Activated T-cell treated with anti-CD3 and anti-CD28 coated beads, Interleukin-2, amount 50 U/mL, for 4 hours (primary cell): Measurements from ENCODE around the gene DRC7. TPM values are rescaled to one million over a fixed set of nuclear protein-coding genes. Genes with fewer than 3 reads are reported as not detected.
"Not testable (repeated sequence)": the region's sequence is repeated elsewhere in the genome, so short reads cannot be mapped to it uniquely, and the experiment has no call there.

Experiments used
- ATAC-seq, 2 donors: fragments of 200-7000 bp; cut with Tn5 transposase; one replicate each; pipeline ENCODE4 v1.10.0; 2021
- DNase-seq: peaks from one replicate; pipeline ENCODE4 v3.0.0-alpha.2; 2020
- H3K27me3 Mint-ChIP-seq: one replicate; pipeline ENCODE4 v1.8.0; 2021; ENCODE audit warnings: low read depth, mixed read lengths
- H3K36me3 Mint-ChIP-seq: one replicate; pipeline ENCODE4 v1.8.0; 2022; ENCODE audit warnings: mixed read lengths; ENCODE audit not compliant: insufficient read depth
- H3K4me1 Mint-ChIP-seq: one replicate; pipeline ENCODE4 v1.8.0; 2021; ENCODE audit warnings: low read depth, mixed read lengths
- H3K4me3 Mint-ChIP-seq: one replicate; pipeline ENCODE4 v1.8.0; 2021; ENCODE audit warnings: mild to moderate bottlenecking, moderate library complexity, mixed read lengths
- H3K9me3 Mint-ChIP-seq: one replicate; pipeline ENCODE4 v1.8.0; 2021; ENCODE audit warnings: mixed read lengths
- total RNA-seq, 3 donors: library from RNA; stranded (reverse); gene quantifications; one replicate each; pipeline ENCODE4 v1.2.1, GENCODE V29; 2021

Gene DRC7
- total RNA-seq, 3 donors from 2014 or later = not detected

GRCh38 chr16:57773655-57774295 is 79.2 kb downstream of the DRC7 start:
- DNase-seq (no peak), ATAC-seq (no peak)
- no peaks in the 10 kb centered on the region for H3K36me3 Mint-ChIP-seq
- H3K9me3 Mint-ChIP-seq = no peaks in the 10 kb centered on the region
- no peaks in the 10 kb centered on the region for H3K4me1 Mint-ChIP-seq
- H3K27me3 Mint-ChIP-seq = no peaks in the 10 kb centered on the region
- no peak overlapping the region for H3K4me3 Mint-ChIP-seq

GRCh38 chr16:57774705-57775285 is 80.2 kb downstream of the DRC7 start:
- Mint-ChIP-seq H3K9me3 (no peaks in the 10 kb centered on the region), H3K27me3 (no peaks in the 10 kb centered on the region), H3K36me3 (no peaks in the 10 kb centered on the region), H3K4me3 (no peak overlapping the region), H3K4me1 (no peaks in the 10 kb centered on the region)
- ATAC-seq (no peak), DNase-seq (no peak)

DNA sequence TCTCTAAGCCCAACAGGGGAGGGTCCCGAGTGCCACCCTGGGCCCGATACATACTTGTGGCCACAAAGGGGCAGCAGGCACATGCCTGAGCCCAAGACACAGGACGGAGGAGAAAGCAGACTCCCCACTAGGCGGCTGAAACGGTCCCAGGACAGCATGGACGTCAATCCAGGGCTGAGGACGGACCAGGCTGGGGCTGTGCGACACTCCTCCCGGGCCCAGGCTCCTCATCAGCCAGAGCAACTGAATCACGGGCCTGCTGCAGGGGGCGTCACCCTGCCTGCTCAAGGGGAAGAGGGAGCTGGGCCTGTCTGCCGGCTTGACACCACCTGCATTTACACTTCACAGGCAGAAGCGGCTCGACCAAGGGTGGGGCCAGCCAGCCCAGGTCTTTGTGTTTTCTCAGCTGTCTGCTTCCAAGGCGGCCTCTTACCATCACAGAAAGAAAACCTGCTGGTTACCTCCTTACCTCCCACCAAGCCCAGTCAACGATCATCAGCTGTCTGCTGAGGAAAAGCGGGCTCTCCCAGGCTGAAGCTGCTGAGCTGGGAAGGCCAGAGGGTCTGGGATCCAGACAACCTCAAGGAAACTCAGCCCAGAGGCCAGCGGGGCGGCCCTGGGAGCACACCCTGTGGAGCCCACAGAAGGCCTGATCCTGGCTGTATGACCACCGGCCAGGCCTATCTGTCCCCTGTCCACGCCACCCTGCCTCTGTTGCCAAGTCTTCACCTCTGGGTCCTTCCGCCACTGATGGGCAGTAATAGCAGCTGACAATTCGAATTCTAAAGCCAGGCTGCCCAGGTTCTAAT is 81.3 kb downstream of the DRC7 start:
- DNase-seq (no peak), ATAC-seq (no peak)
- Mint-ChIP-seq H3K4me1 (no peaks in the 10 kb centered on the region), H3K9me3 (no peaks in the 10 kb centered on the region), H3K36me3 (no peaks in the 10 kb centered on the region), H3K4me3 (no peak overlapping the region), H3K27me3 (no peaks in the 10 kb centered on the region)

DNA sequence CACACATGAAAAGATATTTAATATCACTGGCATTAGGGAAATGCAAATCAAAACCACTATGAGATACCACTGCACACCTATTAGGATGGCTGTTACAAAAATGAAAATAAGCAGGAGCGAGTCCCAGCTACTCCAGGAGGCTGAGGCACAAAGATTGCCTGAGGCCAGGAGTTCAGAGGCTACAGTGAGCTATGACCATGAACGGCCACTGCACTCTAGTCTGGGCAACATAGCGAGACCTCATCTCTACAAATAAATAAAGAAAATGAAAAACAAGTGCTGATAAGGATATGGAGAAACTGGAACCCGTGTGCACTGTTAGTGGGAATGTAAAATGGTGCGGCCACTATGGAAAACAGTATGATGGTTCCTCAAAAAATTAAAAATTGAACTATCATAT is 84.1 kb downstream of the DRC7 start:
- no peaks in the 10 kb centered on the region for H3K4me1 Mint-ChIP-seq
- ATAC-seq (no peak), DNase-seq (no peak)
- no peaks in the 10 kb centered on the region for H3K9me3 Mint-ChIP-seq
- no peaks in the 10 kb centered on the region for H3K27me3 Mint-ChIP-seq
- no peaks in the 10 kb centered on the region for H3K36me3 Mint-ChIP-seq
- no peak overlapping the region for H3K4me3 Mint-ChIP-seq

GRCh38 chr16:57779836-57780235 is 85.2 kb downstream of the DRC7 start:
- not testable (repeated sequence) for H3K9me3 Mint-ChIP-seq, DNase-seq

DNA sequence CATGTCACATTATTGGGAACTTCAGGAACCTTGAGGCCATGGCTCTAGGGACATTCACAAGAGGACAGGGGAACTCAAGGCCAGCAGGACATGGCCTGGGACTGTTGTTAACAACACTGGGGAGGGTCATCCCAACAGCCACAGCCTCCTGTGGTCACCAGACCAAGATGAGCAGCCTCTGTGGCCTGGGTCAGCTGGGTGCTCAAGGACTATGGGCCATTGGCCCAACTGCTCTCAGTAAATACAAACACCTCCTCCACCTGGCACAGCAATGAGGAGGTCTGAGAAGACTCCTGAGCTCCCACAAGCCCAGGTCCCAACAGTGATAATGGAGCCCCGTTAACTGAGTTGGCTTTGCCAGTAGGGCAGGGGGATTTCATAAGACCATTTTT is 86.7 kb downstream of the DRC7 start:
- no peaks in the 10 kb centered on the region for H3K27me3 Mint-ChIP-seq
- DNase-seq (no peak), ATAC-seq (no peak)
- H3K36me3 Mint-ChIP-seq = no peaks in the 10 kb centered on the region
- no peaks in the 10 kb centered on the region for H3K9me3 Mint-ChIP-seq
- no peak overlapping the region for H3K4me3 Mint-ChIP-seq
- H3K4me1 Mint-ChIP-seq = no peaks in the 10 kb centered on the region

More at GRCh38 chr16:57779836-57780235, 85.2 kb downstream of the DRC7 start:
- not testable (repeated sequence) for ATAC-seq, H3K4me1 Mint-ChIP-seq, H3K27me3 Mint-ChIP-seq, H3K4me3 Mint-ChIP-seq, H3K36me3 Mint-ChIP-seq

Other genes with a start within 250 kb of the DRC7 start
- 100 to 1,000 TPM in 1 of 3 donors, 10 to 100 TPM in 2; 75.9 to 100 (median 92.2) TPM for gene CIAPIN1, start 247.4 kb upstream of the DRC7 start, total RNA-seq
- gene COQ9, start 247.3 kb upstream of the DRC7 start, total RNA-seq = 10 to 100 TPM; 44.5 to 47.2 (median 47.0) TPM
- 100 to 1,000 TPM; 117 to 130 (median 129) TPM for gene POLR2C, start 232.1 kb upstream of the DRC7 start, total RNA-seq
- gene DOK4, start 208.3 kb upstream of the DRC7 start, total RNA-seq = 1 to 10 TPM; 1.1 to 2.6 (median 1.6) TPM
- gene CCDC102A, start 158.2 kb upstream of the DRC7 start, total RNA-seq = 1 to 10 TPM; 4.6 to 8.9 (median 6.9) TPM
- 1 to 10 TPM; 1.7 to 6.7 (median 6.5) TPM for gene ADGRG5, start 152.2 kb upstream of the DRC7 start, total RNA-seq
- gene ADGRG1, start 66.2 kb upstream of the DRC7 start, total RNA-seq = 10 to 100 TPM in 1 of 3 donors, 1 to 10 TPM in 2; 3.6 to 11.9 (median 6.7) TPM
- not detected for gene ADGRG3, start 26.5 kb upstream of the DRC7 start, total RNA-seq
- gene KATNB1, start 41.0 kb downstream of the DRC7 start, total RNA-seq = 10 to 100 TPM; 47.9 to 56.1 (median 55.5) TPM
- 1 to 10 TPM; 2.7 to 4.1 (median 3.2) TPM for gene KIFC3, start 107.7 kb downstream of the DRC7 start, total RNA-seq